ENCODE data around the gene PLEKHN1. TPM values are rescaled to one million over a fixed set of nuclear protein-coding genes. Genes with fewer than 3 reads are reported as not detected.
A peak's percentile ranks its signal among the peaks of the same experiment; 100 is the strongest.
"Not testable (repeated sequence)": the region's sequence is repeated elsewhere in the genome, so short reads cannot be mapped to it uniquely, and the experiment has no call there.

Gene PLEKHN1
- total RNA-seq, 1 donor from 2014 or later, result 1.9 TPM

- DNase-seq, result peak; percentile 26
Measured at GRCh38 chr1:975896-976683, 9.8 kb downstream of the PLEKHN1 start.

GRCh38 chr1:976791-977190 lies 10.5 kb downstream of the PLEKHN1 start:
- not testable (repeated sequence) for DNase-seq

- DNase-seq, result no peak
Measured at GRCh38 chr1:978069-978834, 12.0 kb downstream of the PLEKHN1 start.

GRCh38 chr1:978835-979743 lies 12.8 kb downstream of the PLEKHN1 start:
- no peak for DNase-seq

GRCh38 chr1:979744-980072 lies 13.4 kb downstream of the PLEKHN1 start:
- no peak for DNase-seq

- no peak for DNase-seq
Measured at GRCh38 chr1:980137-980571, 13.9 kb downstream of the PLEKHN1 start.

- DNase-seq, result no peak
Measured at GRCh38 chr1:980602-981395, 14.5 kb downstream of the PLEKHN1 start.

- no peak for DNase-seq
Measured at GRCh38 chr1:981491-981954, 15.2 kb downstream of the PLEKHN1 start.

GRCh38 chr1:981955-982558 lies 15.8 kb downstream of the PLEKHN1 start, which contains the start of gene PERM1:
TSS of gene PERM1 (minus strand) at chr1:982093. CDS start at chr1:981029, 1,064 bp downstream.
- DNase-seq, result no peak

- no peak for DNase-seq
Measured at GRCh38 chr1:982765-983436, 16.6 kb downstream of the PLEKHN1 start.

- DNase-seq, result no peak
Measured at GRCh38 chr1:983798-984475, 17.7 kb downstream of the PLEKHN1 start.

- no peak for DNase-seq
Measured at GRCh38 chr1:984476-984814, 18.2 kb downstream of the PLEKHN1 start.

GRCh38 chr1:985126-985525 lies 18.8 kb downstream of the PLEKHN1 start:
- no peak for DNase-seq

- DNase-seq, result not testable (repeated sequence)
Measured at GRCh38 chr1:988061-988460, 21.8 kb downstream of the PLEKHN1 start.

GRCh38 chr1:991275-991674 lies 25.0 kb downstream of the PLEKHN1 start:
- DNase-seq, result not testable (repeated sequence)

GRCh38 chr1:991895-992294 lies 25.6 kb downstream of the PLEKHN1 start:
- DNase-seq, result no peak

GRCh38 chr1:992362-992761 lies 26.1 kb downstream of the PLEKHN1 start:
- DNase-seq, result no peak

- no peak for DNase-seq
Measured at GRCh38 chr1:993379-993995, 27.2 kb downstream of the PLEKHN1 start.

GRCh38 chr1:994546-994945 lies 28.3 kb downstream of the PLEKHN1 start:
- not testable (repeated sequence) for DNase-seq

Data from skin of body (tissue), 2 donors.